Gastrocnemius medialis (tissue), 4 donors: ENCODE data around the gene SHROOM3.

Experiments used
- POLR2A ChIP-seq, 2 donors: fragments of 450-650 bp; IDR thresholded peaks; one replicate each; pipeline ENCODE4 v1.6.1; 2017; ENCODE audit warnings: antibody characterized with exemption in 2 of 2, mild to moderate bottlenecking in 2 of 2, moderate library complexity in 2 of 2
- TF ChIP-seq, protein P1 (sequence below), 5 experiments: fragments of 450-650 bp in 3 of 5; fragments of 200-600 bp in 2 of 5; sonication (generic) in 2 of 5; IDR thresholded peaks in 4 of 5; conservative IDR thresholded peaks in 1 of 5; 1 replicate in 4 of 5; 2 replicates in 1 of 5; pipeline ENCODE4 v1.5.1; 2016 to 2019; ENCODE audit warnings: antibody characterized with exemption in 5 of 5, mild to moderate bottlenecking in 3 of 5, moderate library complexity in 3 of 5

DNA sequence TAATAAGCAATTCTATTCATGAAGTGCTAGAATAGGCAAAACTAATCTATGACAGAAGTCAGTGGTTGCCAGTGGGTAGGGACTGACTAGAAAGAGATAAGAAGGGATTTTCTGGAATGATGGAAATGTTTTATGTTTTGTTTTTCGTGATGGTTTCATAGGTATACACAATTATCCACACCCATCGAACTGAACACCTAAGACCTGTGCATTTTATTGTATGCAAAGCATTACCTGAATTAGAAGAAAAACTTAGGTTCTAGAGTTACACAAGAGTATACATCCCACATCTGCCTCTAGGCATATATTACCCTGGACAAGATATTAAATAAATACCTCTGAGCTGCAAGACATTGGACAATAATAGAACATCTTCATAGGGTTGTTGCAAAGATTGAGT, 257.7 kb downstream of the SHROOM3 start:
- TF ChIP-seq, protein P1, sequence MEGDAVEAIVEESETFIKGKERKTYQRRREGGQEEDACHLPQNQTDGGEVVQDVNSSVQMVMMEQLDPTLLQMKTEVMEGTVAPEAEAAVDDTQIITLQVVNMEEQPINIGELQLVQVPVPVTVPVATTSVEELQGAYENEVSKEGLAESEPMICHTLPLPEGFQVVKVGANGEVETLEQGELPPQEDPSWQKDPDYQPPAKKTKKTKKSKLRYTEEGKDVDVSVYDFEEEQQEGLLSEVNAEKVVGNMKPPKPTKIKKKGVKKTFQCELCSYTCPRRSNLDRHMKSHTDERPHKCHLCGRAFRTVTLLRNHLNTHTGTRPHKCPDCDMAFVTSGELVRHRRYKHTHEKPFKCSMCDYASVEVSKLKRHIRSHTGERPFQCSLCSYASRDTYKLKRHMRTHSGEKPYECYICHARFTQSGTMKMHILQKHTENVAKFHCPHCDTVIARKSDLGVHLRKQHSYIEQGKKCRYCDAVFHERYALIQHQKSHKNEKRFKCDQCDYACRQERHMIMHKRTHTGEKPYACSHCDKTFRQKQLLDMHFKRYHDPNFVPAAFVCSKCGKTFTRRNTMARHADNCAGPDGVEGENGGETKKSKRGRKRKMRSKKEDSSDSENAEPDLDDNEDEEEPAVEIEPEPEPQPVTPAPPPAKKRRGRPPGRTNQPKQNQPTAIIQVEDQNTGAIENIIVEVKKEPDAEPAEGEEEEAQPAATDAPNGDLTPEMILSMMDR (IDR thresholded peaks at IDR 0.05 in 4 of 5, conservative IDR thresholded peaks at IDR 0.05 in 1 of 5), result no peak
- TF ChIP-seq POLR2A (IDR thresholded peaks at IDR 0.05), result no peak
